ENCODE results near the gene TLR8.
A peak's percentile ranks its signal among the peaks of the same experiment; 100 is the strongest.
"Not testable (repeated sequence)": the region's sequence is repeated elsewhere in the genome, so short reads cannot be mapped to it uniquely, and the experiment has no call there.

The TLR8 gene

GRCh38 chrX:12946406-12946805 lies 40.0 kb downstream of the TLR8 start:
- DNase-seq (ENCODE audit: low read depth in 2 of 2): no peak

- peak; percentile 51 to 53 for DNase-seq (ENCODE audit: low read depth in 2 of 2)
Observed at GRCh38 chrX:12946838-12947544, 40.6 kb downstream of the TLR8 start.

- no peak for DNase-seq (ENCODE audit: low read depth in 2 of 2)
Observed at GRCh38 chrX:12947545-12948235, 41.3 kb downstream of the TLR8 start.

- no peak for DNase-seq (ENCODE audit: low read depth in 2 of 2)
Observed at GRCh38 chrX:12948495-12948894, 42.1 kb downstream of the TLR8 start.

GRCh38 chrX:12949205-12949926 lies 42.9 kb downstream of the TLR8 start:
- DNase-seq (ENCODE audit: low read depth in 2 of 2): no peak

GRCh38 chrX:12949927-12950656 lies 43.7 kb downstream of the TLR8 start:
- peak; percentile 55 to 76 for DNase-seq (ENCODE audit: low read depth in 2 of 2)

- DNase-seq (ENCODE audit: low read depth in 2 of 2): no peak
Observed at GRCh38 chrX:12950851-12951594, 44.6 kb downstream of the TLR8 start.

- DNase-seq (ENCODE audit: low read depth in 2 of 2): no peak
Observed at GRCh38 chrX:12951595-12951975, 45.2 kb downstream of the TLR8 start.

- DNase-seq (ENCODE audit: low read depth in 2 of 2): no peak
Observed at GRCh38 chrX:12953420-12953819, 47.0 kb downstream of the TLR8 start.

GRCh38 chrX:12954376-12954775 lies 48.0 kb downstream of the TLR8 start:
- no peak for DNase-seq (ENCODE audit: low read depth in 2 of 2)

GRCh38 chrX:12954981-12955380 lies 48.6 kb downstream of the TLR8 start:
- DNase-seq (ENCODE audit: low read depth in 2 of 2): no peak

GRCh38 chrX:12955882-12956703 lies 49.7 kb downstream of the TLR8 start:
- no peak for DNase-seq (ENCODE audit: low read depth in 2 of 2)

GRCh38 chrX:12956704-12957534 lies 50.5 kb downstream of the TLR8 start:
- DNase-seq (ENCODE audit: low read depth in 2 of 2): no peak

- DNase-seq (ENCODE audit: low read depth in 2 of 2): no peak
Observed at GRCh38 chrX:12958059-12958458, 51.6 kb downstream of the TLR8 start.

- DNase-seq (ENCODE audit: low read depth in 2 of 2): no peak
Observed at GRCh38 chrX:12958461-12958860, 52.0 kb downstream of the TLR8 start.

- DNase-seq (ENCODE audit: low read depth in 2 of 2): no peak
Observed at GRCh38 chrX:12961196-12961718, 54.8 kb downstream of the TLR8 start.

GRCh38 chrX:12962041-12962504 lies 55.7 kb downstream of the TLR8 start:
- no peak for DNase-seq (ENCODE audit: low read depth in 2 of 2)

- DNase-seq (ENCODE audit: low read depth in 2 of 2): not testable (repeated sequence)
Observed at GRCh38 chrX:12963210-12963850, 56.9 kb downstream of the TLR8 start.
